ENCODE results near the gene CBX8. TPM values are rescaled to one million over a fixed set of nuclear protein-coding genes. Genes with fewer than 3 reads are reported as not detected.

CBX8 gene
- total and polyA plus RNA-seq, 2 of the 13 experiments (the other 11 are each of a cell fraction or from before 2014, with no cell fraction given): 0.34 to 12.6 TPM

- TF ChIP-seq PRDM4 (CRISPR knock-in tag; IDR thresholded peaks at IDR 0.05; ENCODE audit: borderline replicate concordance) (no peak), KDM2A (CRISPR knock-in tag; IDR thresholded peaks at IDR 0.05; ENCODE audit: borderline replicate concordance, low read depth) (peak; percentile 66; the same call in 1 of the 2 replicates), SYNCRIP (IDR thresholded peaks at IDR 0.05; ENCODE audit: insufficient read depth, low read depth, low read length) (no peak), KLF12 (CRISPR knock-in tag; IDR thresholded peaks at IDR 0.05; ENCODE audit: borderline replicate concordance) (no peak), TEF (CRISPR knock-in tag; IDR thresholded peaks at IDR 0.05) (0 out of 2 replicates have a peak, but pooled peaks have one; percentile 56), RFXAP (CRISPR knock-in tag; IDR thresholded peaks at IDR 0.05; ENCODE audit: borderline replicate concordance) (peak; percentile 64; the same call in 1 of the 2 replicates), ZNF792 (CRISPR knock-in tag; IDR thresholded peaks at IDR 0.05) (0 out of 2 replicates have a peak, but pooled peaks have one; percentile 54), GTF3A (CRISPR knock-in tag; conservative IDR thresholded peaks at IDR 0.05) (no peak), AFF4 (CRISPR knock-in tag; IDR thresholded peaks at IDR 0.05) (no peak), CREBL2 (CRISPR knock-in tag; IDR thresholded peaks at IDR 0.05; ENCODE audit: borderline replicate concordance) (peak; percentile 55; the same call in 1 of the 2 replicates), ZNF562 (CRISPR knock-in tag; IDR thresholded peaks at IDR 0.05; ENCODE audit: borderline replicate concordance) (no peak), NR2C2 (CRISPR knock-in tag; IDR thresholded peaks at IDR 0.05; ENCODE audit: borderline replicate concordance) (peak; percentile 29; the same call in 1 of the 2 replicates), ZFP90 (CRISPR knock-in tag; IDR thresholded peaks at IDR 0.05; ENCODE audit: borderline replicate concordance) (peak; percentile 86), TARDBP (CRISPR knock-in tag; IDR thresholded peaks at IDR 0.05) (peak; percentile 85), PITX1 (CRISPR knock-in tag; IDR thresholded peaks at IDR 0.05) (peak; percentile 36; the same call in 1 of the 2 replicates), ZBTB46 (CRISPR knock-in tag; IDR thresholded peaks at IDR 0.05; ENCODE audit: borderline replicate concordance) (0 out of 2 replicates have a peak, but pooled peaks have one; percentile 93), SALL2 (CRISPR knock-in tag; IDR thresholded peaks at IDR 0.05) (no peak), ZNF616 (CRISPR knock-in tag; IDR thresholded peaks at IDR 0.05; ENCODE audit: low read depth) (peak; percentile 42; the same call in 1 of the 2 replicates), ZNF781 (CRISPR knock-in tag; IDR thresholded peaks at IDR 0.05; ENCODE audit: borderline replicate concordance, not compliant biosample characterization) (no peak)
Measured at GRCh38 chr17:79844869-79845600, 48.2 kb upstream of the CBX8 start (continued).

All from HepG2 (cell line).